K562 (cell line): ENCODE data around the gene CPN2. TPM values are rescaled to one million over a fixed set of nuclear protein-coding genes. Genes with fewer than 3 reads are reported as not detected.

ENCODE experiments used
- CCNT2 ChIP-seq: IDR thresholded peaks from 2 replicates; pipeline ENCODE4 v1.6.1; 2011; ENCODE audit warnings: borderline replicate concordance, low read depth, mild to moderate bottlenecking, moderate library complexity, mixed read lengths, low read length; ENCODE audit not compliant: insufficient read length; ENCODE audit errors: extremely low read depth
- CUX1 ChIP-seq: fragments of 200-800 bp; sonication (Bioruptor generic); IDR thresholded peaks from 2 replicates; pipeline ENCODE4 v1.6.1; 2016; ENCODE audit warnings: missing genetic modification characterization, missing compliant biosample characterization
- DPF2 ChIP-seq: fragments of 450-650 bp; IDR thresholded peaks from 2 replicates; pipeline ENCODE4 v1.6.1; 2016
- FOXA1 ChIP-seq: fragments of 450-650 bp; IDR thresholded peaks from 2 replicates; pipeline ENCODE4 v1.6.1; 2016; ENCODE audit warnings: mild to moderate bottlenecking, borderline replicate concordance
- HNRNPH1 ChIP-seq: fragments of 200-400 bp; formaldehyde crosslinking; optimal IDR thresholded peaks from 2 replicates; pipeline ENCODE3; 2017; ENCODE audit warnings: low read depth, mild to moderate bottlenecking, low read length, moderate library complexity
- HNRNPK ChIP-seq: fragments of 200-400 bp; formaldehyde crosslinking; IDR thresholded peaks from one replicate; pipeline ENCODE4 v1.6.1; 2018; ENCODE audit warnings: mild to moderate bottlenecking, low read depth, low read length; ENCODE audit not compliant: poor library complexity, severe bottlenecking
- KDM5B ChIP-seq: fragments of 200-600 bp; sonication (generic); IDR thresholded peaks from 2 replicates; pipeline ENCODE4 v1.6.1; 2012; ENCODE audit warnings: low read depth, mild to moderate bottlenecking, moderate library complexity, low read length, control low read depth, inconsistent platforms; ENCODE audit not compliant: insufficient replicate concordance
- KLF16 ChIP-seq: IDR thresholded peaks from 2 replicates; pipeline ENCODE4 v1.6.1; 2016; ENCODE audit warnings: antibody characterized with exemption
- PHF20 ChIP-seq: fragments of 450-650 bp; IDR thresholded peaks from 2 replicates; pipeline ENCODE4 v1.6.1; 2018; ENCODE audit not compliant: partially characterized antibody
- PRMT5 ChIP-seq: sonication (generic); formaldehyde crosslinking; IDR thresholded peaks from 2 replicates; pipeline ENCODE4 v1.5.0; 2020; ENCODE audit warnings: missing genetic modification reagents
- RBFOX2 ChIP-seq: fragments of 200-400 bp; formaldehyde crosslinking; IDR thresholded peaks from 2 replicates; pipeline ENCODE4 v1.6.1; 2017; ENCODE audit warnings: low read depth, mild to moderate bottlenecking, low read length, moderate library complexity
- STAT5A ChIP-seq: IDR thresholded peaks from 2 replicates; pipeline ENCODE4 v1.6.1; 2012; ENCODE audit warnings: low read length, inconsistent platforms, borderline replicate concordance
- TCF7 ChIP-seq: sonication (generic); IDR thresholded peaks from 2 replicates; pipeline ENCODE4 v1.6.1; 2016; ENCODE audit warnings: antibody characterized with exemption, borderline replicate concordance
- U2AF1 ChIP-seq: fragments of 200-400 bp; formaldehyde crosslinking; optimal IDR thresholded peaks from 2 replicates; pipeline ENCODE3; 2017; ENCODE audit warnings: mild to moderate bottlenecking, low read depth, low read length, moderate library complexity
- WHSC1 ChIP-seq: IDR thresholded peaks from one replicate; pipeline ENCODE4 v1.6.1; 2012; ENCODE audit warnings: low read length, control low read depth, inconsistent platforms
- XRCC3 ChIP-seq: fragments of 450-650 bp; IDR thresholded peaks from 2 replicates; pipeline ENCODE4 v1.6.1; 2017; ENCODE audit warnings: mild to moderate bottlenecking, moderate library complexity
- ZBTB8A ChIP-seq: fragments of 450-650 bp; IDR thresholded peaks from 2 replicates; pipeline ENCODE4 v1.6.1; 2018; ENCODE audit warnings: mild to moderate bottlenecking, moderate library complexity; ENCODE audit not compliant: partially characterized antibody
- ZEB2 ChIP-seq: fragments of 450-650 bp; IDR thresholded peaks from 2 replicates; pipeline ENCODE4 v1.6.1; 2016
- ZNF23 ChIP-seq: fragments of 250-450 bp; sonication (Bioruptor Pico); IDR thresholded peaks from 2 replicates; pipeline ENCODE4 v1.4.0; 2020; ENCODE audit warnings: mild to moderate bottlenecking
- ZNF263 ChIP-seq: sonication (generic); formaldehyde crosslinking; IDR thresholded peaks from 2 replicates; pipeline ENCODE4 v1.8.0; 2022; ENCODE audit warnings: mild to moderate bottlenecking, missing genetic modification reagents, borderline replicate concordance
- ZNF444 ChIP-seq: fragments of 250-450 bp; sonication (Bioruptor Pico); IDR thresholded peaks from 2 replicates; pipeline ENCODE4 v1.4.0; 2020; ENCODE audit warnings: mild to moderate bottlenecking, moderate library complexity
- ZNF75A ChIP-seq: fragments of 450-650 bp; formaldehyde crosslinking; IDR thresholded peaks from 2 replicates; pipeline ENCODE4 v1.4.0; 2020; ENCODE audit warnings: mild to moderate bottlenecking
- ZNF76 ChIP-seq: fragments of 250-450 bp; sonication (Bioruptor Pico); IDR thresholded peaks from 2 replicates; pipeline ENCODE4 v1.4.0; 2020; ENCODE audit warnings: mild to moderate bottlenecking, moderate library complexity, borderline replicate concordance
- polyA plus RNA-seq, 8 experiments: library from polyadenylated mRNA; depleted of rRNA in 4 of 8; stranded (reverse) in 5 of 8; unstranded in 3 of 8; fragments of >200 nt; fragmentation: Nextera tagmentation in 2 of 8; fragmentation: Illumina TruSeq in 1 of 8; extraction: Ambion mirVana in 2 of 8; extraction: Trizol in 1 of 8; gene quantifications; 2 replicates each; pipeline versions ENCODE4 v1.2.1 to v1.2.3, GENCODE V29; 2011 to 2014; ENCODE audit warnings: inconsistent platforms in 1 of 8, missing spikeins in 1 of 8
- total RNA-seq, 7 experiments: library from RNA; depleted of rRNA in 6 of 7; stranded (reverse); fragments of >200 nt in 6 of 7; fragmentation: Illumina TruSeq in 2 of 7; extraction: Trizol in 2 of 7; gene quantifications; 2 replicates each; pipeline versions ENCODE4 v1.2.1 to v1.2.3, GENCODE V29; 2011 to 2021; ENCODE audit warnings: low replicate concordance in 1 of 7
- TF ChIP-seq, protein P1 (sequence below): fragments of 450-650 bp; IDR thresholded peaks from 2 replicates; pipeline ENCODE4 v1.7.0; 2016; ENCODE audit warnings: borderline replicate concordance

The CPN2 gene
- total and polyA plus RNA-seq, 9 of the 15 experiments (the other 6 are each of a cell fraction or from before 2014, with no cell fraction given): not detected

- TF ChIP-seq CCNT2 (no peak), DPF2 (peak; percentile 32; the same call in 1 of the 2 replicates), HNRNPH1 (no peak), HNRNPK (no peak), FOXA1 (no peak), PRMT5 (CRISPR knock-in tag) (no peak), KLF16 (no peak), U2AF1 (no peak), ZNF263 (peak; percentile 73), ZNF444 (CRISPR knock-in tag) (no peak), ZNF75A (CRISPR knock-in tag) (no peak), TCF7 (no peak), CUX1 (no peak), ZBTB8A (no peak), STAT5A (no peak), KDM5B (no peak), ZNF76 (CRISPR knock-in tag) (no peak), PHF20 (peak; percentile 88), XRCC3 (no peak), RBFOX2 (no peak), ZNF23 (CRISPR knock-in tag) (no peak), ZEB2 (0 out of 2 replicates have a peak, but pooled peaks have one; percentile 31), WHSC1 (no peak)
- TF ChIP-seq, protein P1, sequence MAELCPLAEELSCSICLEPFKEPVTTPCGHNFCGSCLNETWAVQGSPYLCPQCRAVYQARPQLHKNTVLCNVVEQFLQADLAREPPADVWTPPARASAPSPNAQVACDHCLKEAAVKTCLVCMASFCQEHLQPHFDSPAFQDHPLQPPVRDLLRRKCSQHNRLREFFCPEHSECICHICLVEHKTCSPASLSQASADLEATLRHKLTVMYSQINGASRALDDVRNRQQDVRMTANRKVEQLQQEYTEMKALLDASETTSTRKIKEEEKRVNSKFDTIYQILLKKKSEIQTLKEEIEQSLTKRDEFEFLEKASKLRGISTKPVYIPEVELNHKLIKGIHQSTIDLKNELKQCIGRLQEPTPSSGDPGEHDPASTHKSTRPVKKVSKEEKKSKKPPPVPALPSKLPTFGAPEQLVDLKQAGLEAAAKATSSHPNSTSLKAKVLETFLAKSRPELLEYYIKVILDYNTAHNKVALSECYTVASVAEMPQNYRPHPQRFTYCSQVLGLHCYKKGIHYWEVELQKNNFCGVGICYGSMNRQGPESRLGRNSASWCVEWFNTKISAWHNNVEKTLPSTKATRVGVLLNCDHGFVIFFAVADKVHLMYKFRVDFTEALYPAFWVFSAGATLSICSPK: no peak
Observed at GRCh38 chr3:194327218-194328052, 23.7 kb downstream of the CPN2 start (continued).
